ENCODE data around the gene GAGE12G.

DNA sequence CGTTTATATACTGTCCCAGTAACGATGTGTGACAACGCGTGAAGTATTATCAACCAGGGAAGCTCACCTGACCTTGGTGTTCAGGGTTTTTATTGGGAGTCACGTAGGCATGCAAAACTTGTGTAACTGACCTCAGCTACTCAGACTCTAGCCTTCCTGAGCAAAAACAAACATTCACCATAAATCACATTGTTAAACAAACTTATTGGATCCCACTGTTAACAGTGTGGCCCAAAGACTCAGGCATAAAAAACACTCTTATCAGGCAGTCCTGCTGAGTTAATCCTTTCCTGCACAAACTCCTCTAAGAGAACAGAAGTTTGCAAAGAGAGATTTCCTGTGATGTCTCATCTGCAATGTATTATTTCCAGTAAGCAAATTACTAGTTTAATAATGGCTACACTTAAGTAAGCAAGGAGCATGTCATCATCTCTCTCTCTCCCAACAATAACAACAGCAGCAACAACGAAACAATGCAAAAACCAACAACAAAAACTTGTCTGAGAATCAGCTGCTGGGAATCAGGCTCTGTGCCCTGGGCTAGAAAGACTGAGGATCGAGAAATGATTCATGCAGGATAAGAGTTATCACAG lies 40.6 kb downstream of the GAGE12G start:
- no peak for TF ChIP-seq POLR2AphosphoS5 (IDR thresholded peaks at IDR 0.05)
- TF ChIP-seq, protein P1, sequence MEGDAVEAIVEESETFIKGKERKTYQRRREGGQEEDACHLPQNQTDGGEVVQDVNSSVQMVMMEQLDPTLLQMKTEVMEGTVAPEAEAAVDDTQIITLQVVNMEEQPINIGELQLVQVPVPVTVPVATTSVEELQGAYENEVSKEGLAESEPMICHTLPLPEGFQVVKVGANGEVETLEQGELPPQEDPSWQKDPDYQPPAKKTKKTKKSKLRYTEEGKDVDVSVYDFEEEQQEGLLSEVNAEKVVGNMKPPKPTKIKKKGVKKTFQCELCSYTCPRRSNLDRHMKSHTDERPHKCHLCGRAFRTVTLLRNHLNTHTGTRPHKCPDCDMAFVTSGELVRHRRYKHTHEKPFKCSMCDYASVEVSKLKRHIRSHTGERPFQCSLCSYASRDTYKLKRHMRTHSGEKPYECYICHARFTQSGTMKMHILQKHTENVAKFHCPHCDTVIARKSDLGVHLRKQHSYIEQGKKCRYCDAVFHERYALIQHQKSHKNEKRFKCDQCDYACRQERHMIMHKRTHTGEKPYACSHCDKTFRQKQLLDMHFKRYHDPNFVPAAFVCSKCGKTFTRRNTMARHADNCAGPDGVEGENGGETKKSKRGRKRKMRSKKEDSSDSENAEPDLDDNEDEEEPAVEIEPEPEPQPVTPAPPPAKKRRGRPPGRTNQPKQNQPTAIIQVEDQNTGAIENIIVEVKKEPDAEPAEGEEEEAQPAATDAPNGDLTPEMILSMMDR (IDR thresholded peaks at IDR 0.05; ENCODE audit: poor library complexity, severe bottlenecking) = no peak
- TF ChIP-seq, protein P2, sequence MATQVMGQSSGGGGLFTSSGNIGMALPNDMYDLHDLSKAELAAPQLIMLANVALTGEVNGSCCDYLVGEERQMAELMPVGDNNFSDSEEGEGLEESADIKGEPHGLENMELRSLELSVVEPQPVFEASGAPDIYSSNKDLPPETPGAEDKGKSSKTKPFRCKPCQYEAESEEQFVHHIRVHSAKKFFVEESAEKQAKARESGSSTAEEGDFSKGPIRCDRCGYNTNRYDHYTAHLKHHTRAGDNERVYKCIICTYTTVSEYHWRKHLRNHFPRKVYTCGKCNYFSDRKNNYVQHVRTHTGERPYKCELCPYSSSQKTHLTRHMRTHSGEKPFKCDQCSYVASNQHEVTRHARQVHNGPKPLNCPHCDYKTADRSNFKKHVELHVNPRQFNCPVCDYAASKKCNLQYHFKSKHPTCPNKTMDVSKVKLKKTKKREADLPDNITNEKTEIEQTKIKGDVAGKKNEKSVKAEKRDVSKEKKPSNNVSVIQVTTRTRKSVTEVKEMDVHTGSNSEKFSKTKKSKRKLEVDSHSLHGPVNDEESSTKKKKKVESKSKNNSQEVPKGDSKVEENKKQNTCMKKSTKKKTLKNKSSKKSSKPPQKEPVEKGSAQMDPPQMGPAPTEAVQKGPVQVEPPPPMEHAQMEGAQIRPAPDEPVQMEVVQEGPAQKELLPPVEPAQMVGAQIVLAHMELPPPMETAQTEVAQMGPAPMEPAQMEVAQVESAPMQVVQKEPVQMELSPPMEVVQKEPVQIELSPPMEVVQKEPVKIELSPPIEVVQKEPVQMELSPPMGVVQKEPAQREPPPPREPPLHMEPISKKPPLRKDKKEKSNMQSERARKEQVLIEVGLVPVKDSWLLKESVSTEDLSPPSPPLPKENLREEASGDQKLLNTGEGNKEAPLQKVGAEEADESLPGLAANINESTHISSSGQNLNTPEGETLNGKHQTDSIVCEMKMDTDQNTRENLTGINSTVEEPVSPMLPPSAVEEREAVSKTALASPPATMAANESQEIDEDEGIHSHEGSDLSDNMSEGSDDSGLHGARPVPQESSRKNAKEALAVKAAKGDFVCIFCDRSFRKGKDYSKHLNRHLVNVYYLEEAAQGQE (IDR thresholded peaks at IDR 0.05; ENCODE audit: borderline replicate concordance) = no peak
- TF ChIP-seq TAF1 (IDR thresholded peaks at IDR 0.05; ENCODE audit: low read depth) = no peak
- TF ChIP-seq EZH2 (IDR thresholded peaks at IDR 0.05; ENCODE audit: borderline replicate concordance, insufficient read depth, low read length, poor library complexity, severe bottlenecking) = no peak
- TF ChIP-seq MXI1 (conservative IDR thresholded peaks at IDR 0.05; ENCODE audit: poor library complexity, severe bottlenecking) = no peak
- no peak for TF ChIP-seq RAD21 (conservative IDR thresholded peaks at IDR 0.05)
- TF ChIP-seq EP300 (conservative IDR thresholded peaks at IDR 0.05; ENCODE audit: poor library complexity, severe bottlenecking) = no peak

All from neural cell (in vitro differentiated cells).